DND-41 (cell line): ENCODE measurements around the gene DNAH2.
A peak's percentile ranks its signal among the peaks of the same experiment; 100 is the strongest.

Experiments
- ATAC-seq: fragments of 200-7000 bp; cut with Tn5 transposase; 3 replicates; pipeline ENCODE4 v1.9.1; 2021; ENCODE audit warnings: low read depth; ENCODE audit not compliant: insufficient read depth
- DNase-seq: peaks from one replicate; pipeline ENCODE4 v3.0.0-alpha.2; 2020
- H2AFZ ChIP-seq: 2 replicates; pipeline ENCODE4 v1.6.0; 2012; ENCODE audit warnings: low read depth, low read length
- H3K27ac ChIP-seq: 2 replicates; pipeline ENCODE4 v1.5.1; 2012; ENCODE audit warnings: low read length, inconsistent platforms
- H3K27me3 ChIP-seq: fragments of 200-600 bp; sonication (generic); 2 replicates; pipeline ENCODE4 v1.6.0; 2012; ENCODE audit warnings: low read length, mild to moderate bottlenecking, inconsistent platforms; ENCODE audit not compliant: insufficient read depth, poor library complexity
- H3K36me3 ChIP-seq: 2 replicates; pipeline ENCODE4 v1.5.1; 2012; ENCODE audit warnings: low read length, inconsistent platforms; ENCODE audit not compliant: insufficient read depth
- H3K4me1 ChIP-seq: 2 replicates; pipeline ENCODE4 v1.5.1; 2012; ENCODE audit warnings: mild to moderate bottlenecking, low read length; ENCODE audit not compliant: insufficient read depth
- H3K4me2 ChIP-seq: 2 replicates; pipeline ENCODE4 v1.6.0; 2012; ENCODE audit warnings: mild to moderate bottlenecking, moderate library complexity, low read length, inconsistent platforms; ENCODE audit not compliant: insufficient read depth
- H3K4me3 ChIP-seq, 2 experiments: fragments of 200-600 bp in 1 of 2; shearing (Covaris generic) in 1 of 2; 2 replicates each; pipeline ENCODE4 v1.5.1; 2012 to 2016; ENCODE audit warnings: inconsistent platforms in 2 of 2, low read length in 2 of 2, mild to moderate bottlenecking in 2 of 2, low read depth in 1 of 2, moderate library complexity in 1 of 2
- H3K79me2 ChIP-seq: 2 replicates; pipeline ENCODE4 v1.6.0; 2012; ENCODE audit warnings: low read length, inconsistent platforms; ENCODE audit not compliant: insufficient read depth
- H3K9ac ChIP-seq: 2 replicates; pipeline ENCODE4 v1.6.0; 2012; ENCODE audit warnings: low read depth, mild to moderate bottlenecking, inconsistent platforms, low read length, moderate library complexity
- H3K9me3 ChIP-seq: 2 replicates; pipeline ENCODE4 v1.5.1; 2012; ENCODE audit warnings: low read length, moderate library complexity, mild to moderate bottlenecking, inconsistent platforms; ENCODE audit not compliant: insufficient read depth, severe bottlenecking
- H4K20me1 ChIP-seq: 2 replicates; pipeline ENCODE4 v1.6.0; 2012; ENCODE audit warnings: low read length; ENCODE audit not compliant: insufficient read depth
- CTCF ChIP-seq: IDR thresholded peaks from 2 replicates; pipeline ENCODE4 v1.5.1; 2012; ENCODE audit warnings: borderline replicate concordance, low read length, moderate library complexity, mild to moderate bottlenecking; ENCODE audit not compliant: poor library complexity, severe bottlenecking; ENCODE audit errors: extremely low read depth
- EZH2 ChIP-seq: IDR thresholded peaks from 3 replicates; pipeline ENCODE4 v1.6.1; 2012; ENCODE audit warnings: borderline replicate concordance, low read depth, mild to moderate bottlenecking, moderate library complexity, low read length, inconsistent platforms; ENCODE audit not compliant: severe bottlenecking

The DNAH2 gene

GRCh38 chr17:7711051-7711755, 6.3 kb upstream of the DNAH2 start:
- Histone ChIP-seq H4K20me1 (peaks cover 9% of the 10 kb centered on the region), H3K79me2 (no peaks in the 10 kb centered on the region), H3K36me3 (no peaks in the 10 kb centered on the region), H2AFZ (no peak overlapping the region), H3K27ac (no peak overlapping the region), H3K4me3 (no peak overlapping the region), H3K27me3 (peaks cover 20% of the 10 kb centered on the region), H3K9ac (no peak overlapping the region), H3K9me3 (no peaks in the 10 kb centered on the region), H3K4me1 (peaks cover 15% of the 10 kb centered on the region), H3K4me2 (no peak overlapping the region)
- TF ChIP-seq EZH2 (no peak), CTCF (peak; percentile 37)
- DNase-seq = no peak
- no peak for ATAC-seq

- H3K27me3 ChIP-seq = peaks cover 30% of the 10 kb centered on the region
- H3K9ac ChIP-seq = no peak overlapping the region
- peak; percentile 30 for DNase-seq
- H3K27ac ChIP-seq = no peak overlapping the region
- H2AFZ ChIP-seq = no peak overlapping the region
- no peak overlapping the region for H3K4me2 ChIP-seq
- no peaks in the 10 kb centered on the region for H3K9me3 ChIP-seq
- TF ChIP-seq EZH2 (no peak), CTCF (no peak)
- H3K4me3 ChIP-seq = no peak overlapping the region
- no peaks in the 10 kb centered on the region for H3K36me3 ChIP-seq
- H3K79me2 ChIP-seq = no peaks in the 10 kb centered on the region
- peaks cover 20% of the 10 kb centered on the region for H3K4me1 ChIP-seq
- H4K20me1 ChIP-seq = peaks cover 7% of the 10 kb centered on the region
- peak; percentile 47; the same call in 2 of the 3 replicates for ATAC-seq
These were observed 5.3 kb upstream of the DNAH2 start for GRCh38 chr17:7712111-7712771.

GRCh38 chr17:7713782-7714181, 3.8 kb upstream of the DNAH2 start:
- H3K79me2 ChIP-seq = no peaks in the 10 kb centered on the region
- TF ChIP-seq EZH2 (no peak), CTCF (no peak)
- H3K27ac ChIP-seq = 0 out of 2 replicates have a peak overlapping the region, but pooled peaks have one; percentile 25
- DNase-seq = peak; percentile 67
- H3K36me3 ChIP-seq = no peaks in the 10 kb centered on the region
- H4K20me1 ChIP-seq = peaks cover 5% of the 10 kb centered on the region
- H3K4me3 ChIP-seq = no peak overlapping the region
- ATAC-seq = peak; percentile 92
- no peaks in the 10 kb centered on the region for H3K9me3 ChIP-seq
- H2AFZ ChIP-seq = 0 out of 2 replicates have a peak overlapping the region, but pooled peaks have one; percentile 4
- H3K4me2 ChIP-seq = 0 out of 2 replicates have a peak overlapping the region, but pooled peaks have one; percentile 2
- no peak overlapping the region for H3K9ac ChIP-seq
- H3K4me1 ChIP-seq = peaks cover 27% of the 10 kb centered on the region
- peaks cover 45% of the 10 kb centered on the region for H3K27me3 ChIP-seq
